C4-2B (cell line): ENCODE measurements around the gene LRWD1.
"Not testable (repeated sequence)": the region's sequence is repeated elsewhere in the genome, so short reads cannot be mapped to it uniquely, and the experiment has no call there.

Experiments used
- CTCF ChIP-seq: fragments of 450-650 bp; conservative IDR thresholded peaks from 2 replicates; pipeline ENCODE4 v1.5.1; 2017; ENCODE audit warnings: mild to moderate bottlenecking
- ZFX ChIP-seq: fragments of 450-650 bp; IDR thresholded peaks from 2 replicates; pipeline ENCODE4 v1.6.1; 2017

DNA sequence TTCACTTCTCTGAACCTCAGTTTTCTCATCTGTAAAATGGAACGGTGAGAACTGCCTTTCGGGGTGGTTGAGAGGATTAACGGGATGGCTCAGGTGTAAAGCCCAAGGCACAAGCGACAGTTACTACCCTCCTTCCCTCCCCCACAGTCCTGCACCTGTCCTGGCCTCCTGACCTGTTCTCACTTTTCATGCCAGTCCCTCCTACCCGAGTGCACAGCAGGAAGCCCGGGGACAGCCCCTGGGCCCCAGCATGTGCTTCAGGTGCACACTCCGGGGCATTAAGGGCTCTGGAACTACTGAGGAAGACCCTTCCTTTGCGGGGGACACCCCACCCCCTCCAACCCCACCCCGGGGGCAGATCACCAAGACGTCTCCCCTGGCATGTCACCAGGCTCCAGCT lies 52.2 kb downstream of the LRWD1 start:
- not testable (repeated sequence) for TF ChIP-seq CTCF, ZFX
